ENCODE data around the gene GPR89B.

Gene GPR89B

DNA sequence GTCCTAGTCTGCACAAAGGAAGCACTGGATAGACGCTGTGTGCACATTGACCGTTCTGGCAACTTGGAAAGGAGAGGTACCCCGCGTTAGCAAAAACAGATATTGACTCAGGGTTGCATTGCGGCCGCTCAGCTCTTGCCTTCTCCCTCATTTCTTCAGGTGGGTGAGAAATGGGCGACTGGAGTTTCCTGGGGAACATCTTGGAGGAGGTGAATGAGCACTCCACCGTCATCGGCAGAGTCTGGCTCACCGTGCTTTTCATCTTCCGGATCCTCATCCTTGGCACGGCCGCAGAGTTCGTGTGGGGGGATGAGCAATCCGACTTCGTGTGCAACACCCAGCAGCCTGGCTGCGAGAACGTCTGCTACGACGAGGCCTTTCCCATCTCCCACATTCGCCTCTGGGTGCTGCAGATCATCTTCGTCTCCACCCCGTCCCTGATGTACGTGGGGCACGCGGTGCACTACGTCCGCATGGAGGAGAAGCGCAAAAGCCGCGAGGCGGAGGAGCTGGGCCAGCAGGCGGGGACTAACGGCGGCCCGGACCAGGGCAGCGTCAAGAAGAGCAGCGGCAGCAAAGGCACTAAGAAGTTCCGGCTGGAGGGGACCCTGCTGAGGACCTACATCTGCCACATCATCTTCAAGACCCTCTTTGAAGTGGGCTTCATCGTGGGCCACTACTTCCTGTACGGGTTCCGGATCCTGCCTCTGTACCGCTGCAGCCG, 20.3 kb upstream of the GPR89B start:
- no peaks in the 10 kb centered on the region for H3K79me1 ChIP-seq (ENCODE audit: low read length)
- WGBS (ENCODE audit: extremely low coverage, insufficient coverage, insufficient read length): no CpG with 5 or more reads among the region's 44 CpGs

DNA sequence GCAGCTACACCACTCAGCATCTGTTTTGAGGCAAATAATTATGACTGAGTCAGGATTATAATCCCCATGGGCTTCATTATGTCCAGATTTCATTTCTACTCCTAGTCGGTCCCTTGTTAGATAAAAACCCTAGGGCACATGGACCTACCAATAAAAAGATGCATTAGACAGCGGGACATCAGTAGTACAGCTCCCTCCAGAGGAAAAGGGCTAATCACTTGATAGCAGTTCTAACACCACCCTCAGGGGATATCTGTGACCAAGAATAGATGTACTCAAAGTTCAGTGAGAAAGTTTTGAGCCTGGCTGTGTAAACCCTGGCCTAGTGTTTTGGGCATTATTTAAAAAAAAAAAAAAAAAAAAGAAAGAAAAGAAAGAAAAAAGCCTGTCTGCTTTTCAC, 15.7 kb upstream of the GPR89B start:
- H3K79me2 ChIP-seq (ENCODE audit: control insufficient read depth, insufficient read depth, low read length, poor library complexity): no peaks in the 10 kb centered on the region

More for the DNA sequence above, 20.3 kb upstream of the GPR89B start:
- Histone ChIP-seq H3K79me2 (ENCODE audit: control insufficient read depth, insufficient read depth, low read length, poor library complexity) (no peaks in the 10 kb centered on the region), H3K23ac (ENCODE audit: low read length) (no peak overlapping the region), H2BK120ac (ENCODE audit: insufficient read depth, low read length, poor library complexity) (no peak overlapping the region), H3K4me3 (ENCODE audit: low read depth, low read length) (no peak overlapping the region), H4K91ac (ENCODE audit: low read depth, low read length) (no peak overlapping the region), H3K36me3 (ENCODE audit: control insufficient read depth in 1 of 2, insufficient read depth in 2 of 2, low read length in 2 of 2) (no peaks in the 10 kb centered on the region), H3K9me3 (ENCODE audit: insufficient read depth, low read depth, low read length) (no peaks in the 10 kb centered on the region), H4K8ac (ENCODE audit: low read depth, low read length) (no peak overlapping the region), H2AK5ac (ENCODE audit: low read length) (no peak overlapping the region), H3K14ac (ENCODE audit: low read length) (no peak overlapping the region), H2AFZ (ENCODE audit: insufficient read depth, low read length, poor library complexity) (no peak overlapping the region), H3K18ac (ENCODE audit: low read length) (no peak overlapping the region), H3K27ac (ENCODE audit: low read depth, low read length) (no peak overlapping the region), H3K27me3 (ENCODE audit: insufficient read depth, low read length) (no peaks in the 10 kb centered on the region), H3K9ac (ENCODE audit: low read length) (no peak overlapping the region), H3K4me1 (ENCODE audit: control insufficient read depth in 1 of 2, insufficient read depth in 2 of 2, low read length in 2 of 2) (no peaks in the 10 kb centered on the region), H2BK5ac (ENCODE audit: low read depth, low read length, poor library complexity) (no peak overlapping the region), H2BK12ac (ENCODE audit: low read length) (no peak overlapping the region), H3K4ac (ENCODE audit: low read depth, low read length) (no peak overlapping the region), H3K4me2 (ENCODE audit: low read length) (no peak overlapping the region), H4K12ac (ENCODE audit: low read depth, low read length) (no peak overlapping the region)
- no peak for DNase-seq

DNA sequence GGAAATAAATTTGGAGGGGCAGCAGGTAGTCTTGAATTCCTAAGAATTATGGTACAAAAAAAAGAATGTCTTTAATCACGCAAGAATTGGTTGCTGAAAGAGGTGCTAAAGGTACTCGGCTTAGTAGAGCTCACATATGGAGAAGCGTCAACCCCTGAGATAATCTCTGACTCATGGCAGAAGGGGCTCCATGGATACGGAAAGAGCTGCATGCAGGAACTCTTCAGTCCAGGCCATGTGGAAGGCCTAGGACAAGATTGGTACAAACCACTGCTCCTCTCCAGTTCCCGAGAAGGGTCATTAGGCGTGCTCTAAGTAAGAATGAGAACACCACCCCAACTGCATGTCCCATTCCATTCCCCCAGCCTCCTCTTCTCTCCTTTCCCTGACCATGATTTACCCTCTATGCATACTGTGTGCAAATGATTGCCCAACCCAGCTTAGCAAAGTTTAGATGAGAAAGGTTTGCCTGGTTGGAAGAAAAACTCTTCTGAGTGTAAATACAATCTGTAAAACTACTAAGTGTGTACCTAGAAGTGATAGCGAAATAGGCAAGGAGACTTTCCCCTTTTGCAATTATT, 14.8 kb upstream of the GPR89B start:
- Histone ChIP-seq H3K36me3 (ENCODE audit: control insufficient read depth in 1 of 2, insufficient read depth in 2 of 2, low read length in 2 of 2) (no peaks in the 10 kb centered on the region), H3K4me1 (ENCODE audit: control insufficient read depth in 1 of 2, insufficient read depth in 2 of 2, low read length in 2 of 2) (no peaks in the 10 kb centered on the region), H3K4ac (ENCODE audit: low read depth, low read length) (no peak overlapping the region), H3K27me3 (ENCODE audit: insufficient read depth, low read length) (no peaks in the 10 kb centered on the region), H3K79me2 (ENCODE audit: control insufficient read depth, insufficient read depth, low read length, poor library complexity) (no peaks in the 10 kb centered on the region), H3K23ac (ENCODE audit: low read length) (no peak overlapping the region), H3K9ac (ENCODE audit: low read length) (no peak overlapping the region), H2BK12ac (ENCODE audit: low read length) (no peak overlapping the region), H2BK120ac (ENCODE audit: insufficient read depth, low read length, poor library complexity) (no peak overlapping the region), H4K91ac (ENCODE audit: low read depth, low read length) (no peak overlapping the region), H3K27ac (ENCODE audit: low read depth, low read length) (no peak overlapping the region), H3K9me3 (ENCODE audit: insufficient read depth, low read depth, low read length) (no peaks in the 10 kb centered on the region), H2BK5ac (ENCODE audit: low read depth, low read length, poor library complexity) (no peak overlapping the region), H2AFZ (ENCODE audit: insufficient read depth, low read length, poor library complexity) (no peak overlapping the region), H4K12ac (ENCODE audit: low read depth, low read length) (no peak overlapping the region), H3K14ac (ENCODE audit: low read length) (no peak overlapping the region), H3K18ac (ENCODE audit: low read length) (no peak overlapping the region), H2AK5ac (ENCODE audit: low read length) (no peak overlapping the region), H3K79me1 (ENCODE audit: low read length) (no peaks in the 10 kb centered on the region), H3K4me3 (ENCODE audit: low read depth, low read length) (no peak overlapping the region), H4K8ac (ENCODE audit: low read depth, low read length) (no peak overlapping the region), H3K4me2 (ENCODE audit: low read length) (no peak overlapping the region)
- WGBS (ENCODE audit: extremely low coverage, insufficient coverage, insufficient read length): no CpG with 5 or more reads among the region's 7 CpGs
- DNase-seq: no peak

More for the DNA sequence above, 15.7 kb upstream of the GPR89B start:
- Histone ChIP-seq H2AK5ac (ENCODE audit: low read length) (no peak overlapping the region), H2BK5ac (ENCODE audit: low read depth, low read length, poor library complexity) (no peak overlapping the region), H3K36me3 (ENCODE audit: control insufficient read depth in 1 of 2, insufficient read depth in 2 of 2, low read length in 2 of 2) (no peaks in the 10 kb centered on the region), H2AFZ (ENCODE audit: insufficient read depth, low read length, poor library complexity) (no peak overlapping the region), H3K9ac (ENCODE audit: low read length) (no peak overlapping the region), H3K4ac (ENCODE audit: low read depth, low read length) (no peak overlapping the region), H3K4me3 (ENCODE audit: low read depth, low read length) (no peak overlapping the region), H2BK12ac (ENCODE audit: low read length) (no peak overlapping the region), H3K27ac (ENCODE audit: low read depth, low read length) (no peak overlapping the region), H3K9me3 (ENCODE audit: insufficient read depth, low read depth, low read length) (no peaks in the 10 kb centered on the region), H2BK120ac (ENCODE audit: insufficient read depth, low read length, poor library complexity) (no peak overlapping the region), H3K79me1 (ENCODE audit: low read length) (no peaks in the 10 kb centered on the region), H3K4me2 (ENCODE audit: low read length) (no peak overlapping the region), H3K27me3 (ENCODE audit: insufficient read depth, low read length) (no peaks in the 10 kb centered on the region), H4K12ac (ENCODE audit: low read depth, low read length) (no peak overlapping the region), H3K4me1 (ENCODE audit: control insufficient read depth in 1 of 2, insufficient read depth in 2 of 2, low read length in 2 of 2) (no peaks in the 10 kb centered on the region), H3K23ac (ENCODE audit: low read length) (no peak overlapping the region), H4K91ac (ENCODE audit: low read depth, low read length) (no peak overlapping the region), H3K14ac (ENCODE audit: low read length) (no peak overlapping the region), H3K18ac (ENCODE audit: low read length) (no peak overlapping the region), H4K8ac (ENCODE audit: low read depth, low read length) (no peak overlapping the region)
- no CpG with 5 or more reads among the region's 2 CpGs for WGBS (ENCODE audit: extremely low coverage, insufficient coverage, insufficient read length)
- DNase-seq: no peak

DNA sequence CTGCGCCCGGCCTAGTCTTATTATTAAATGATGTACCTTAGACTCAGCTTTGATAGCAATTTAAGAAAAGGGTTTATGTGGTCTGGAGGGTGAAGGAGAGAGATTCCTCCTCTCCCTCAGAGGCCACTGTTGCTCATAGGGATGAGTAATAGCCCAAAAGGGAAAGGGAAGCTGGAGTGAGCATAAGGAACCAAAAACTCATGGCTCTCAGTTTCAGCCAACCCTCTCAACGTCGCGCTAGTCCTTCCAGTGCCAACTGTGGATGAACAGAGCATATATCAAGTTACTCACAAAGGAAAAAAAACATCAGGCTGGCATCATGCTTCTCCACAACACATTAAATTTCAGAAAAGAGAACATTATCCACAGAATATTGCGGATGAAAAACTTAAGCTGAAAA, 8.3 kb upstream of the GPR89B start:
- Histone ChIP-seq H3K4ac (ENCODE audit: low read depth, low read length) (no peak overlapping the region), H4K8ac (ENCODE audit: low read depth, low read length) (no peak overlapping the region), H4K12ac (ENCODE audit: low read depth, low read length) (no peak overlapping the region), H2BK5ac (ENCODE audit: low read depth, low read length, poor library complexity) (no peak overlapping the region), H3K4me1 (ENCODE audit: control insufficient read depth in 1 of 2, insufficient read depth in 2 of 2, low read length in 2 of 2) (no peaks in the 10 kb centered on the region), H3K9me3 (ENCODE audit: insufficient read depth, low read depth, low read length) (no peaks in the 10 kb centered on the region), H3K79me1 (ENCODE audit: low read length) (no peaks in the 10 kb centered on the region), H3K18ac (ENCODE audit: low read length) (no peak overlapping the region), H3K79me2 (ENCODE audit: control insufficient read depth, insufficient read depth, low read length, poor library complexity) (no peaks in the 10 kb centered on the region), H2BK12ac (ENCODE audit: low read length) (no peak overlapping the region), H2AK5ac (ENCODE audit: low read length) (no peak overlapping the region), H3K23ac (ENCODE audit: low read length) (no peak overlapping the region), H3K4me3 (ENCODE audit: low read depth, low read length) (no peak overlapping the region), H3K14ac (ENCODE audit: low read length) (no peak overlapping the region), H3K4me2 (ENCODE audit: low read length) (no peak overlapping the region), H2AFZ (ENCODE audit: insufficient read depth, low read length, poor library complexity) (no peak overlapping the region), H4K91ac (ENCODE audit: low read depth, low read length) (no peak overlapping the region), H3K27me3 (ENCODE audit: insufficient read depth, low read length) (no peaks in the 10 kb centered on the region), H3K36me3 (ENCODE audit: control insufficient read depth in 1 of 2, insufficient read depth in 2 of 2, low read length in 2 of 2) (no peaks in the 10 kb centered on the region), H3K9ac (ENCODE audit: low read length) (no peak overlapping the region), H2BK120ac (ENCODE audit: insufficient read depth, low read length, poor library complexity) (no peak overlapping the region), H3K27ac (ENCODE audit: low read depth, low read length) (no peak overlapping the region)
- WGBS (ENCODE audit: extremely low coverage, insufficient coverage, insufficient read length): no CpG with 5 or more reads among the region's 6 CpGs
- no peak for DNase-seq
